8988T (cell line): Measurements from ENCODE around the gene CEP126.
"Not testable (repeated sequence)": the region's sequence is repeated elsewhere in the genome, so short reads cannot be mapped to it uniquely, and the experiment has no call there.

ENCODE experiments used
- DNase-seq: peaks from one replicate; pipeline ENCODE4 v3.0.0; 2011

The CEP126 gene

GRCh38 chr11:101940901-101941520 is 26.2 kb downstream of the CEP126 start:
- DNase-seq = no peak

GRCh38 chr11:101944923-101945322 is 30.1 kb downstream of the CEP126 start:
- DNase-seq = no peak

GRCh38 chr11:101945448-101945847 is 30.6 kb downstream of the CEP126 start:
- no peak for DNase-seq

- DNase-seq = no peak
These were observed 34.9 kb downstream of the CEP126 start for GRCh38 chr11:101949680-101950220.

GRCh38 chr11:101955278-101955677 is 40.5 kb downstream of the CEP126 start:
- DNase-seq = no peak

GRCh38 chr11:101955701-101956100 is 40.9 kb downstream of the CEP126 start:
- DNase-seq = no peak

- no peak for DNase-seq
These were observed 45.4 kb downstream of the CEP126 start for GRCh38 chr11:101960231-101960630.

- not testable (repeated sequence) for DNase-seq
These were observed 49.4 kb downstream of the CEP126 start for GRCh38 chr11:101964200-101964599.

- no peak for DNase-seq
These were observed 59.4 kb downstream of the CEP126 start for GRCh38 chr11:101974255-101974654.

- no peak for DNase-seq
These were observed 60.0 kb downstream of the CEP126 start for GRCh38 chr11:101974771-101975170.

- DNase-seq = no peak
These were observed 60.9 kb downstream of the CEP126 start for GRCh38 chr11:101975734-101976133.

GRCh38 chr11:101987370-101987769 is 72.6 kb downstream of the CEP126 start:
- DNase-seq = no peak

GRCh38 chr11:101993172-101993571 is 78.4 kb downstream of the CEP126 start:
- DNase-seq = no peak

- not testable (repeated sequence) for DNase-seq
These were observed 79.3 kb downstream of the CEP126 start for GRCh38 chr11:101994052-101994469.

- DNase-seq = no peak
These were observed 81.3 kb downstream of the CEP126 start for GRCh38 chr11:101996111-101996510.

- no peak for DNase-seq
These were observed 87.0 kb downstream of the CEP126 start for GRCh38 chr11:102001657-102002338.

- no peak for DNase-seq
These were observed 89.4 kb downstream of the CEP126 start for GRCh38 chr11:102004220-102004619.

- DNase-seq = no peak
These were observed 90.5 kb downstream of the CEP126 start for GRCh38 chr11:102005306-102005705.

GRCh38 chr11:102006835-102007566 is 92.2 kb downstream of the CEP126 start:
- no peak for DNase-seq

GRCh38 chr11:102007567-102008437 is 93.0 kb downstream of the CEP126 start:
- DNase-seq = no peak

GRCh38 chr11:102010776-102011494 is 96.1 kb downstream of the CEP126 start:
- peak; percentile 87 for DNase-seq

GRCh38 chr11:102012946-102013345 is 98.1 kb downstream of the CEP126 start:
- no peak for DNase-seq
